Aorta (tissue), 5 donors: ENCODE measurements around the gene PGM1. TPM values are rescaled to one million over a fixed set of nuclear protein-coding genes. Genes with fewer than 3 reads are reported as not detected.

Source experiments
- ATAC-seq: fragments of 200-7000 bp; cut with Tn5 transposase; one replicate; pipeline ENCODE4 v1.9.1; 2022; ENCODE audit warnings: moderate library complexity; ENCODE audit not compliant: low FRiP score
- DNase-seq, 2 donors: peaks; one replicate each; pipeline ENCODE4 v3.0.0-alpha.2; 2020
- H3K27ac ChIP-seq, 2 donors: one replicate each; pipeline ENCODE4 v1.5.1; 2013; ENCODE audit warnings: low read length in 2 of 2, mild to moderate bottlenecking in 2 of 2, moderate library complexity in 2 of 2, control low read depth in 1 of 2, inconsistent platforms in 1 of 2, low read depth in 1 of 2
- H3K27me3 ChIP-seq, 2 donors: one replicate each; pipeline ENCODE4 v1.6.1; 2013; ENCODE audit warnings: control low read depth in 1 of 2, low read length in 1 of 2, mild to moderate bottlenecking in 1 of 2, moderate library complexity in 1 of 2; ENCODE audit not compliant: insufficient read depth in 2 of 2, control insufficient read depth in 1 of 2
- H3K36me3 ChIP-seq, 2 donors: one replicate each; pipeline ENCODE4 v1.6.1; 2013; ENCODE audit warnings: control low read depth in 1 of 2, low read length in 1 of 2, mild to moderate bottlenecking in 1 of 2; ENCODE audit not compliant: insufficient read depth in 2 of 2, control insufficient read depth in 1 of 2
- H3K4me1 ChIP-seq, 2 donors: one replicate each; pipeline ENCODE4 v1.6.1; 2013; ENCODE audit warnings: low read length in 2 of 2, control low read depth in 1 of 2, mild to moderate bottlenecking in 1 of 2, moderate library complexity in 1 of 2; ENCODE audit not compliant: insufficient read depth in 2 of 2, control insufficient read depth in 1 of 2
- H3K4me3 ChIP-seq, 2 donors: one replicate each; pipeline ENCODE4 v1.5.1; 2013; ENCODE audit warnings: low read length in 2 of 2, control low read depth in 1 of 2, mild to moderate bottlenecking in 1 of 2
- H3K9me3 ChIP-seq: one replicate; pipeline ENCODE4 v1.6.1; 2013; ENCODE audit warnings: mild to moderate bottlenecking, low read length; ENCODE audit not compliant: control insufficient read depth
- WGBS, 2 donors: extraction: QIAGEN DNeasy Blood & Tissue Kit; methylation state at CpG; one replicate each; pipeline ENCODE4 v1.1.7; 2013; 5-methylcytosine and 5-hydroxymethylcytosine counted together
- intact Hi-C, 2 donors: fragments of 100-400 bp; cut with DNase I; formaldehyde crosslinking; loops; one replicate each; pipeline versions ENCODE4 v1.14.2 to v1.15.0; 2022
- polyA plus RNA-seq, 2 donors: library from polyadenylated mRNA; stranded (reverse); fragments of 200-250 nt; gene quantifications; one replicate each; pipeline ENCODE4 v1.2.3, GENCODE V29; 2013
- total RNA-seq, 2 donors: library from RNA; stranded (reverse); fragmentation: NEBNext Ultra II Directional; extraction: Animal tissue kit (Norgen Biotek cat#: 25700); gene quantifications; one replicate each; pipeline ENCODE4 v1.2.1, GENCODE V29; 2021
- donor health status: healthy with polysubstance abuse.
- donor health status: Bipolar disorder and iron deficiency.
- donor health status: DM: no; HTN: no; CAD: no.
- donor health status: DM: no; HTN: no; CAD: no.
- donor health status: DM: yes; HTN: yes; CAD: no.

The PGM1 gene
- total and polyA plus RNA-seq, 4 donors: 20.2 to 63.5 (median 58.5) TPM

- no peak overlapping the region for H3K4me3 ChIP-seq
- peaks cover 0 to 3% of the 10 kb centered on the region in 2 donors for H3K4me1 ChIP-seq
- ATAC-seq (no peak), DNase-seq (no peak)
- no peak overlapping the region for H3K27ac ChIP-seq
- H3K36me3 ChIP-seq: peaks cover 10 to 12% of the 10 kb centered on the region in 2 donors
- intact Hi-C loops: no loop called here
- H3K9me3 ChIP-seq: no peaks in the 10 kb centered on the region
- no peaks in the 10 kb centered on the region for H3K27me3 ChIP-seq
- 65 to 76% methylated on average over 4 of the region's 4 CpGs for WGBS, 2 donors
Measured at GRCh38 chr1:63630238-63630637, 37.0 kb downstream of the PGM1 start.

GRCh38 chr1:63630666-63631065 is 37.5 kb downstream of the PGM1 start:
- H3K4me1 ChIP-seq: peaks cover 0 to 2% of the 10 kb centered on the region in 2 donors
- H3K27me3 ChIP-seq: no peaks in the 10 kb centered on the region
- peaks cover 10 to 12% of the 10 kb centered on the region in 2 donors for H3K36me3 ChIP-seq
- no peak overlapping the region for H3K4me3 ChIP-seq
- no peak for ATAC-seq
- WGBS, 2 donors: 67 to 72% methylated on average over 1 of the region's 1 CpG
- intact Hi-C loops: no loop called here
- DNase-seq: no peak
- no peaks in the 10 kb centered on the region for H3K9me3 ChIP-seq
- H3K27ac ChIP-seq: no peak overlapping the region

GRCh38 chr1:63632110-63632509 is 38.9 kb downstream of the PGM1 start:
- H3K27ac ChIP-seq: no peak overlapping the region
- H3K36me3 ChIP-seq: peaks cover 10 to 12% of the 10 kb centered on the region in 2 donors
- no peaks in the 10 kb centered on the region for H3K9me3 ChIP-seq
- DNase-seq (no peak), ATAC-seq (no peak)
- intact Hi-C loops: no loop called here
- H3K4me3 ChIP-seq: no peak overlapping the region
- no peaks in the 10 kb centered on the region for H3K27me3 ChIP-seq
- 91 to 92% methylated on average over 5 of the region's 5 CpGs for WGBS, 2 donors
- peaks cover 0 to 2% of the 10 kb centered on the region in 2 donors for H3K4me1 ChIP-seq

- Histone ChIP-seq H3K4me3 (no peak overlapping the region), H3K36me3 (peaks cover 10 to 12% of the 10 kb centered on the region in 2 donors), H3K27me3 (no peaks in the 10 kb centered on the region), H3K4me1 (peaks cover 0 to 2% of the 10 kb centered on the region in 2 donors), H3K27ac (no peak overlapping the region), H3K9me3 (no peaks in the 10 kb centered on the region)
- no peak for ATAC-seq
- intact Hi-C loops: no loop called here
- 97 to 98% methylated on average over 4 of the region's 4 CpGs for WGBS, 2 donors
- DNase-seq: no peak
Measured at GRCh38 chr1:63633281-63633680, 40.1 kb downstream of the PGM1 start.

- Histone ChIP-seq H3K36me3 (peaks cover 10 to 16% of the 10 kb centered on the region in 2 donors), H3K27me3 (no peaks in the 10 kb centered on the region), H3K9me3 (no peaks in the 10 kb centered on the region), H3K27ac (no peak overlapping the region), H3K4me3 (no peak overlapping the region), H3K4me1 (no peaks in the 10 kb centered on the region)
- DNase-seq (no peak), ATAC-seq (no peak)
- intact Hi-C loops: no loop called here
- WGBS, 2 donors: 92 to 97% methylated on average over 4 of the region's 4 CpGs
Measured at GRCh38 chr1:63634471-63634870, 41.3 kb downstream of the PGM1 start.

- 81% methylated on average over 1 of the region's 1 CpG for WGBS, 2 donors
- no peaks in the 10 kb centered on the region for H3K27me3 ChIP-seq
- H3K27ac ChIP-seq: no peak overlapping the region
- no peaks in the 10 kb centered on the region for H3K9me3 ChIP-seq
- no peaks in the 10 kb centered on the region for H3K4me1 ChIP-seq
- no peak overlapping the region for H3K4me3 ChIP-seq
- ATAC-seq (no peak), DNase-seq (no peak)
- H3K36me3 ChIP-seq: peaks cover 8 to 12% of the 10 kb centered on the region in 2 donors
- intact Hi-C loops: no loop called here
Measured at GRCh38 chr1:63635681-63636080, 42.5 kb downstream of the PGM1 start.

- WGBS, 2 donors: 87 to 88% methylated on average over 15 of the region's 15 CpGs
- Histone ChIP-seq H3K36me3 (peaks cover 8 to 12% of the 10 kb centered on the region in 2 donors), H3K9me3 (no peaks in the 10 kb centered on the region), H3K4me3 (no peak overlapping the region), H3K4me1 (no peaks in the 10 kb centered on the region), H3K27me3 (no peaks in the 10 kb centered on the region), H3K27ac (no peak overlapping the region)
- intact Hi-C loops: no loop called here
- DNase-seq (no peak), ATAC-seq (no peak)
Measured at GRCh38 chr1:63636192-63637105, 43.2 kb downstream of the PGM1 start.

- intact Hi-C loops: no loop called here
- Histone ChIP-seq H3K27me3 (no peaks in the 10 kb centered on the region), H3K9me3 (no peaks in the 10 kb centered on the region), H3K27ac (no peak overlapping the region), H3K4me1 (no peaks in the 10 kb centered on the region), H3K36me3 (peaks cover 8 to 12% of the 10 kb centered on the region in 2 donors), H3K4me3 (no peak overlapping the region)
- DNase-seq (no peak), ATAC-seq (no peak)
- 88 to 91% methylated on average over 8 of the region's 8 CpGs for WGBS, 2 donors
Measured at GRCh38 chr1:63638471-63638870, 45.3 kb downstream of the PGM1 start.

GRCh38 chr1:63638875-63639274 is 45.7 kb downstream of the PGM1 start:
- no peak overlapping the region for H3K4me3 ChIP-seq
- intact Hi-C loops: no loop called here
- WGBS, 2 donors: 64 to 67% methylated on average over 8 of the region's 8 CpGs
- peaks cover 8 to 12% of the 10 kb centered on the region in 2 donors for H3K36me3 ChIP-seq
- peaks cover 0 to 2% of the 10 kb centered on the region in 2 donors for H3K4me1 ChIP-seq
- no peaks in the 10 kb centered on the region for H3K9me3 ChIP-seq
- H3K27ac ChIP-seq: no peak overlapping the region
- ATAC-seq (no peak), DNase-seq (no peak)
- no peaks in the 10 kb centered on the region for H3K27me3 ChIP-seq
